HG02973 (cell line): ENCODE results near the gene POM121C.
"Not testable (repeated sequence)": the region's sequence is repeated elsewhere in the genome, so short reads cannot be mapped to it uniquely, and the experiment has no call there.

Source experiments
- ATAC-seq: cut with Tn5 transposase; IDR thresholded peaks from one replicate; pipeline ENCODE4 v1.9.1; 2021; ENCODE audit warnings: moderate library complexity; ENCODE audit not compliant: unreplicated experiment

POM121C gene

GRCh38 chr7:75397865-75398264 lies 88.2 kb downstream of the POM121C start:
- ATAC-seq, result not testable (repeated sequence)

- not testable (repeated sequence) for ATAC-seq
Observed at GRCh38 chr7:75395329-75395728, 90.8 kb downstream of the POM121C start, which contains the start of gene TRIM73. Gene TRIM73 (plus strand): TSS chr7:75395629. CDS start chr7:75398934, 3,305 bp downstream.

GRCh38 chr7:75393194-75393593 lies 92.9 kb downstream of the POM121C start:
- ATAC-seq, result not testable (repeated sequence)

- not testable (repeated sequence) for ATAC-seq
Observed at GRCh38 chr7:75374519-75375317, 111.4 kb downstream of the POM121C start.

GRCh38 chr7:75374144-75374518 lies 112.0 kb downstream of the POM121C start:
- ATAC-seq, result not testable (repeated sequence)

- not testable (repeated sequence) for ATAC-seq
Observed at GRCh38 chr7:75367313-75367712, 118.8 kb downstream of the POM121C start.
